GM19372 (cell line): ENCODE data around the gene SH3BP1.

Experiments used
- ATAC-seq: cut with Tn5 transposase; IDR thresholded peaks from one replicate; pipeline ENCODE4 v1.9.1; 2021; ENCODE audit warnings: mild to moderate bottlenecking, low read depth, moderate library complexity; ENCODE audit not compliant: unreplicated experiment

Gene SH3BP1

DNA sequence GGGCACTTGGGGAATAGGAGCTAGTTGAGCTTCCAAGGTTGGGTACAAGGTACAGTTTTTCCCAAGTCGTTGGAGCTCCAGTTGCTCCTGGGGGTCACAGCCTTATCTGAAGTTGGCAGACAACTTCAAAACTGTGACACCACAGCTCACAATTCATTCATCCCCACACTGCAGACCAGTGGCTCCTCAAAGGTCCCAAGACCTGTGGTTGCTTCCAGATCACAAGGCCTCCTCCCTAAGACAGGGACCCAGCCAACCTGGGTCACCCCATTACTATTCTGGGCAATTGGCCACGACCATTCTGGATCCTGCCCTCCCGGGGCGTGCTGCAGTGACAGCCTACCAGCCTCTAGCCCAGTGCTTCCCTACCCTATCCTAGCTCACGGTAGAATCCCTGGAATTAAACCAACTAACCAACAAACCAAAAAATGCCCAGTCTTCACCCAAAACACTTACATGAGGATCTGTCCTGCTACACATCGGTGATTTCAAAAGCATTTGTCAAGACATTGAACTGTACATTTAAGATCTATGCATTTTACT, 18.2 kb downstream of the SH3BP1 start:
- ATAC-seq: no peak

- ATAC-seq: peak; percentile 82
These were observed 18.9 kb downstream of the SH3BP1 start, which contains the start of gene PDXP for GRCh38 chr22:37658133-37659065. TSS of gene PDXP (plus strand) at chr22:37658723. CDS start at chr22:37658783, 60 bp downstream.

- no peak for ATAC-seq
These were observed 19.8 kb downstream of the SH3BP1 start for GRCh38 chr22:37659066-37659896.

DNA sequence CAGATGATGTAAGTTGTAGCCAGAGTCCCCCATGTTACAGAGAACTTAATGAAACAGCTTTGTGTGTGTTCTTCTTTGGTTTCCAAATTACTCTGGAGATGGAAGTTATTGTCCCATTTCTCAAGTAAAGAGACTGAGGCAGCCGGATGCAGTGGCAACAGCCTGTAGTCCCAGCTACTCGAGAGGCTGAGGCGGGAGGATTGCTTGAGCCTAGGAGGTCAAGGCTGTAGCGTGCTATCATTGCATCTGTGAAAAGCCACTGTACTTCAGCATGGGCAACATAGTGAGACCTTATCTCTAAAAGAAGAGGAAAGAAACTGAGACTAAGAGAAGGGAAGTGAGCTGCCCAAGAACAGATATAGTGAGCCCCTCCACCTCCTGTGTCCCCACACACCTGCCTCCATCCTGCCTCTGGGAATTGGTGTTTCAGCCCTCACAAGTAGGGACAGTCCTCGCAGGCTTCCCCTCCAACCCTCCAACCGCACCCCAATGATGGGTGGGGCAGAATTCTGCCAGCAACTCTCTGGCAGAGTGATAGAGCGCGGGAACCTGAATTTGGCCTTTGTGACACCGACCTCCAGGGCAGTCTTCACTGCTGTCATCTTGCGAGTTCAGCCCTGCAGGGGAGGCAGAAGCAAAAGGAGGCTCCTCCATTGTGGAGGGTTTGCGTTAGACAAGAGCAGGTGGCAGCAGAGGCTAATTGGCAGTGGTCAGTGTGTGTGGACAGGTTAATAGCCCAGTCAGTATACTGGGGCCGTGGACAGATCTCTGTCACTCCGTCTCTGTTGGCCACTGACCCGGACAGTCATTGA, 20.6 kb downstream of the SH3BP1 start:
- no peak for ATAC-seq

GRCh38 chr22:37660709-37661045, 21.2 kb downstream of the SH3BP1 start:
- ATAC-seq: no peak

GRCh38 chr22:37661160-37661924, 21.9 kb downstream of the SH3BP1 start:
- ATAC-seq: no peak

DNA sequence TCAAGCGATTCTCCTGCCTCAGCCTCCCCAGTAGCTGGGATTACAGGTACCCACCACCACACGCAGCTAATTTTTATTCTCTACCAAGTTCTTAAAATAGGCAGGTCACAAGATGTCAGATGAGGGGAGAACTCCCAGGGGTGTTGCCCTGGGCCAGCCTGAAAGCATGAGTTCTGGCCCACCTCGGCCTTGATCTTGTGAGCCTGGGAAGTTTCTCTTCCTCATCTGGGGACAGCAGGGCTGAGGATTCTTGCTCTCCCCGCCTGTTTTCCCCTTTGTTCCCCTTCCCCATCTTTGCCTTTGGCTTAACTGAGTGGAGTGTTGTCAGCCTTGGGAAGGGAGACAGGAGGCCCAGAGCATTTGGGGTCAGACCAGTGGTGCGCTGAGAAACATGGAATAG, 22.6 kb downstream of the SH3BP1 start:
- ATAC-seq: no peak

GRCh38 chr22:37663521-37664140, 24.2 kb downstream of the SH3BP1 start:
- no peak for ATAC-seq

- no peak for ATAC-seq
These were observed 25.0 kb downstream of the SH3BP1 start for GRCh38 chr22:37664249-37665101.

DNA sequence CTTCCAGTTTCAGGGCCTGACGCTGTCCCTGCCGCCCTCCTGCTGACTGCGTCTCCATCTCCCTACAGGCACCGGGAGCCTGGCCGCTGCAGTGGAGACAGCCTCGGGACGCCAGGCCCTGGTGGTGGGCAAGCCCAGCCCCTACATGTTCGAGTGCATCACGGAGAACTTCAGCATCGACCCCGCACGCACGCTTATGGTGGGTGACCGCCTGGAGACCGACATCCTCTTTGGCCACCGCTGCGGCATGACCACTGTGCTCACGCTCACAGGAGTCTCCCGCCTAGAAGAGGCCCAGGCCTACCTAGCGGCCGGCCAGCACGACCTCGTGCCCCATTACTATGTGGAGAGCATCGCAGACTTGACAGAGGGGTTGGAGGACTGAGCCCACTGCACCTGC, 26.0 kb downstream of the SH3BP1 start:
- no peak for ATAC-seq

DNA sequence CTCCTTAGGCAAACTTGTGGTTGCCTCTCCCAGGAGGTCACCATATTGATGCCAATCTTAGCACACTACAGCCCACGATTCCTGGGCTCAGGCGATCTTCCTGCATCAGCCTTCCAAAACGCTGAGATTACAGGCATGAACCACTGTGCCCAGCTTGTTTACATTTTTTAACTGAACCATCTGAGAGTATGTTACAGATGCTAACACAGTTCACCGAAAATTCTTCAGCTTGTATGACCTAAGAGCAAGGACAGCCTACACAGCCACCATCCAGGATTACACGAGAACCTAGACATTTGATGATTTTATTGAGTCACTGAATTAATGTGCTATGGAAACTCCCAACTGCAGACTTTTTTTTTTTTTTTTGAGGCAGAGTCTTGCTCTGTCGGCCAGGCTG, 30.1 kb downstream of the SH3BP1 start:
- no peak for ATAC-seq

DNA sequence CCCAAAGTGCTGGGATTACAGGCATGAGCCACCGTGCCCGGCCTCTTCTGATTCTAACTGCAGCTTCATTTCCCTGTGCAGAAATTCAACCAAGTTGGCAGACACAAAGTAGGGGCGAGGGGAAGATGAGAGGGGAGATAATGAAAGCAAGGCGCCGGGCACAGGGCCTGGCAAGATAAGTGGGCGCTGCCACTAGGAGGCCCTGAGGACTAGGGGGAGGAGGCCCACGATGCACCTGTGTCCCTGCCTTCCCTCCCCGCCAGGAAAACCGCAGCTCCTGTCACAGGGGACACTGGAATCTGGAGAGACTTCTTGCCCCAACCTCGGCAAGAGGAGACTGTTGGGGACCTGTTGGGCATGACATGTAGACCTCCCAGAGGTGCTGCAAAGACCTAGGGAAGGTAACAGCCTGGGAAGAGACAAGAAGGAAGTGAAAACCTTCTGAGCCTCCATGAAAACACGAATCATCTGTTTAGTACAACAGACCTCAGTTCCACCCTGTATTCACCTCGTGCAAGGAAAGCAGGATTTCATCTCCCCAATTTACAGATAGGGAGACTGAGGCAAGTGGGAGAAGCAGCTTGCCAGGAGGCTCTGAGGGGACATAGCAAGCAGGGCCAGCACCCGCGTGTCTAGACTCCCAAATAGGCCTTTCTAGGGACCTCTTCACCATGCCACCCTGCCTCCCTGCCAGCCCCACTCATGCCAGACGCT, 32.9 kb downstream of the SH3BP1 start:
- ATAC-seq: no peak

GRCh38 chr22:37672920-37673455, 33.5 kb downstream of the SH3BP1 start:
- ATAC-seq: no peak

- ATAC-seq: no peak
These were observed 34.8 kb downstream of the SH3BP1 start for GRCh38 chr22:37674248-37674647.

GRCh38 chr22:37674951-37675929, 35.8 kb downstream of the SH3BP1 start, which contains the start of gene LGALS1:
TSS of gene LGALS1 (plus strand) at chr22:37675636. CDS start at chr22:37675703, 67 bp downstream.
- peak; percentile 44 for ATAC-seq
